GM21529 (cell line): ENCODE data around the gene FAM174B.
"Not testable (repeated sequence)": the region's sequence is repeated elsewhere in the genome, so short reads cannot be mapped to it uniquely, and the experiment has no call there.

Experiments
- ATAC-seq: cut with Tn5 transposase; IDR thresholded peaks from one replicate; pipeline ENCODE4 v1.9.1; 2021; ENCODE audit not compliant: unreplicated experiment

The FAM174B gene

DNA sequence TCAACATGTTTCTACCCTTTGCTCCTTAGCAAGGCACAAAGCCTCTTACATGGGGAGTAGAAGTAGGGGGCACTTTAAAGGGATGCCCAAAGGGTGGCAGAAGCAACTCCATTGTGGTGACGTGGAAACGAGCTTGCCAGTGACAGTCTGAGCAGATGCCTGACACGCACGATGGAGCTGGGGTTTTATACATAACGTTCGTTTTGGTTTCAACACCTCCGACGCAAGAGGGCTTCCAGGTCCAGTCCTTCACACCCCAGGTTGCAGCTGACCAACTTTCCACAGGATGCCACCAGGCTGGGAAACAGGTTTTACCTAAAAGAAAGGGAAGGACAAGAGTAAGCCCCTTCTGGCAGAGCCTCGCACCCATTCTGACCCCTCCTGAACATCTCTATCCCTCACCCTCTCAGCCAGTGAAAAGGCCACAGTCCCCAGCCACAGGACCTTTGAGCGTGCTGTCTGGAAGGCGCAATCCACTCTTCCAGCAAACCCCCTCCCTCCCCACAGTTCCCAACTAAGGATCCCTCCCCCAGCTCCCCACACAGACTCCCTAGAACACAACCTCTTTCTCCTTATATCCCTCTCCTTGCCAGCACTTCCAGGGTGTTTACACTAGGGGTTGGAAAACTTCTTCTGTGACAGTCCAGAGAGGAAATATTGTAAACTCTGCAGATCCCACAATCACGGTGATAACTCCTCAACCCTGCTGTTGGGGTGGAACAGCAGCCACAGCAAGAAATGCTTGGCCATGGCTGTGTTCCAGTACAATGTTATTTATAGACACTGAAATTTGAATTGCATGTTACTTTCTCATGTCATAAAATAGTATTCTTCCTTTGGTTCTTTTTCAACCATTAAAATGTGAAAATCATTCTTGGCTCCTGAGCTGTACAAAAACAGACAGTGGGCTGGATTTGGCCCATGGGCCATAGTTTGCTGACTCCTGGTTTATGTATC, 36.2 kb downstream of the FAM174B start:
- ATAC-seq = no peak

DNA sequence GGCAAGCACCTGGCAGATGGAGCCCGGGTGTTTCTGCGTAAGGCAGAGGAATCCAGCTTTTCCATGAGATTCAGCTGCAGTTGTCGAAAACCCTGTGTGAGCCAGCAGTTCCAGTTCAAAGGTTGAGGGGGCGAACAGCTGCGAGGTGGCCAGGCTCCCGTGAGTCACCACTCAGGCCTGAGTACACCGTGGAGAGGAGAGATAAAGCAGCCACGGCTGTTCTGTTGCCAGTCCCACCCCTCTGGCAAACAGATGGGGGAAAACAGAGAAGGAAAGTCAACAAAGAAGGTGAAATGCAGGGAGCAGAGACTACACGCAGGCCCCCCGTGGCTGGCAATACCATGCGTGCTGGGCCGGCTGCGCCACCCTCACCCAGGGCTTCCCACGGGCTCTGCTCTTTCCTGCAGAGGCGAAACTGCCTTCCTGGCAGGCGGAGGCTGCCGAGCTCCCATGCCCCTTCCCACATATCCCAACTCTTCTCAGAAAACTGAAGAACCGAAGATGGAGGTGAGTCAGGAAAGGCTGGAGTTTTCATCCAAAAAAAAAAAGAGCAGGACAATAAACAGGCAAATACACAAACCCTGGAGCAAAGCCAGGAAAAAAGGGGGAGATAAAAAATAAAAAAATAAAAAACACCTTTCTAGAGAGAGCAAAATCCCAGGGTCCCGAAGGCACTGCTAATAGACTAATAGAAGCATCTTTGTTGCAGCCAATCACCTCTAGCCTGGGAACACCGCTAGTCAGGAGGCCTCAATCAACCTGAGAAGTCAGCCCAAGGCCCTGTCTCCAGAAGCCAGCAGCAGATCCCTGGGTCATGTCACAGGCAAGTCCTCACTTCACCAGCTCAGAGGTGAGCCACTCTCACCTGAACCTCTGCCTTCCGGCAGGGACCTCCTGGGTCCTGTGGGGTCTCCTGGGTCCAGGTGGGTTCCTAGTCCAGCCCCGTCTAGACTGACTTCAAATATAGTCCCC, 37.7 kb downstream of the FAM174B start:
- no peak for ATAC-seq

GRCh38 chr15:92616621-92617548, 38.7 kb downstream of the FAM174B start:
- no peak for ATAC-seq

- no peak for ATAC-seq
Measured at GRCh38 chr15:92614791-92615785, 40.5 kb downstream of the FAM174B start.

- ATAC-seq = no peak
Measured at GRCh38 chr15:92614301-92614700, 41.3 kb downstream of the FAM174B start.

DNA sequence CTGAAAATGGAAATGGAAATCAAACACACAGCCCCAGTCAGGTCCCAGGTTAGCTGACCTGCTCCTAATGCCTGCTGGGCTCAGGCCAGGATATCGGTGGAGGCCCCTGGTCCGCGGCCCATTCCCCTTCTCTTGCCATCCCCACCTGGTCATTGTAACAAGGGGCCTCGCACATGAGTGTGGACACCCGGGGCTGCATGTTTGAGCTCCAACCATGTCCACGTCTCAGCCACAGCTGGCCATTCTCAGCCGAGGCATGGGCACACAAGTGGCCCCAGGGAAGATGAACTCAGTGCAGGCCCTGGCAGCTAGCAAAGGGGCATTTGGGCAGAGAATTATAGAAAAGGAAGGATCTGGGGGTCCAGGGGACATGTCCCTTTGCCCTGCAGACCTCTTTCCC, 41.7 kb downstream of the FAM174B start:
- ATAC-seq = no peak

- no peak for ATAC-seq
Measured at GRCh38 chr15:92612891-92613290, 42.7 kb downstream of the FAM174B start.

DNA sequence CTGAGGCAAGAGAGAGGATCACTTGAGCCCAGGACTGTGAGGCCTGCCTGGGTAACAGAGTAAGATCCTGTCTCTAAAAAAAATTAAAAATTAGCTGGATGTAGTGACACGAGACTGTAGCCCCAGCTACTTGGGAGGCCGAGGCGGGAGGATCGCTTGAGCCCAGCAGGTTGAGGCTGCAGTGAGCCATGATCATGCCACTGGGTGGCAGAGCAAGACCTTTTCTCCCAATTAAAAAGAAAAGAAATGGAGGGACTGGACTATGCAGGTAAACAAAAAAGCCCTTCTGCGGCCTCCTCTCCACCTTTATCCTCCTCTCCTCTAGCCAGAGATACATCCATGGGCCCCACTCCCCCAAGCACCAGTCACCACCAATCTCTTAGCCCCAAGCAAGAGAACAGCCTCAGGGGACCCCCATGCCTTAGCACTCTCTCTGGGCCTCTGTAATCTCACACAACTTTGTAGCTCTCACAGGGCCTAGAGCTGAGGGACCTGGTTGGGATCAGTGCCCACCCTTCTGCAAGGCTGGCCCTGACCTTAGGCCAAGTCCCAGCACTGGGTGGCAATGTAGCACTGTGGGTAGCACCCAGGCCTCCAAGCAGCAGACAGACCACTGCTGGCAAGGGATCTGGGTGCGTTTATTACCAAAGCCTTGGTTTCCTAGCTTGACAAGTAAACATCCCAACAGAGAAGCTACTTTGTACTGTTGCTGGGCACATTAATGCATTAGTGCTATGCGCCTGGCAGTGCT, 43.4 kb downstream of the FAM174B start:
- no peak for ATAC-seq

- no peak for ATAC-seq
Measured at GRCh38 chr15:92611150-92611549, 44.4 kb downstream of the FAM174B start.

DNA sequence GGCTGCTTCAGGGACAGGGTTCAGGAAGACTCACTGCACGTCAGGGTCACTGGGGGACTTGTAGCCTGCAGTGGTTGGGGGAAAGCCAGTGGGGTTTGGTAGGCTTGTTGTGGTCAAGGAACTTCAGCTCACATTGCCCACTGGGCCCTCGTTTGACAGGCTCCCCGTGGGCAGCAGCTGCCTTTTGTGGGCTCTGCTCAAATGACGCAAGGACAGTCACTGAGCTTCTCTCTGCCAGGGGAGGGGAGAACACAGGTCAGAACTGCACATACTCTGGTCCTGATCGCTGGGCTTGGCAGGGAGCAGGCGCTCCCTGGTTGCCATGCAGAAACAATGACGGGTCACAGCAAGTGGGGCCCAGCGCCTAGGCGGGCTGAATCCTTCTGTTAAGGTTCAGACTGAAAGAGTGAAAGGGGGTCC, 45.5 kb downstream of the FAM174B start:
- ATAC-seq = no peak

GRCh38 chr15:92608866-92609700, 46.5 kb downstream of the FAM174B start:
- no peak for ATAC-seq

DNA sequence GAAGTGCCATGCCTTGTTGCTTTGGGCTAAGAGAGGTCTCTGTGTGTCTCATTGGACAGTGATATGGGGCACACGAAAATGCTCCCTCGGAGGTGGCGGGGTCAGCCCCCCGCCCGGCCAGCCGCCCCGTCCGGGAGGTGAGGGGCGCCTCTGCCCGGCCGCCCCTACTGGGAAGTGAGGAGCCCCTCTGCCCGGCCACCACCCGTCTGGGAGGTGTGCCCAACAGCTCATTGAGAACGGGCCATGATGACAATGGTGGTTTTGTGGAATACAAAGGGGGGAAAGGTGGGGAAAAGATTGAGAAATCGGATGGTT, 48.8 kb downstream of the FAM174B start:
- ATAC-seq = not testable (repeated sequence)

GRCh38 chr15:92606126-92606835, 49.3 kb downstream of the FAM174B start:
- no peak for ATAC-seq

GRCh38 chr15:92605225-92605944, 50.2 kb downstream of the FAM174B start:
- ATAC-seq = no peak

DNA sequence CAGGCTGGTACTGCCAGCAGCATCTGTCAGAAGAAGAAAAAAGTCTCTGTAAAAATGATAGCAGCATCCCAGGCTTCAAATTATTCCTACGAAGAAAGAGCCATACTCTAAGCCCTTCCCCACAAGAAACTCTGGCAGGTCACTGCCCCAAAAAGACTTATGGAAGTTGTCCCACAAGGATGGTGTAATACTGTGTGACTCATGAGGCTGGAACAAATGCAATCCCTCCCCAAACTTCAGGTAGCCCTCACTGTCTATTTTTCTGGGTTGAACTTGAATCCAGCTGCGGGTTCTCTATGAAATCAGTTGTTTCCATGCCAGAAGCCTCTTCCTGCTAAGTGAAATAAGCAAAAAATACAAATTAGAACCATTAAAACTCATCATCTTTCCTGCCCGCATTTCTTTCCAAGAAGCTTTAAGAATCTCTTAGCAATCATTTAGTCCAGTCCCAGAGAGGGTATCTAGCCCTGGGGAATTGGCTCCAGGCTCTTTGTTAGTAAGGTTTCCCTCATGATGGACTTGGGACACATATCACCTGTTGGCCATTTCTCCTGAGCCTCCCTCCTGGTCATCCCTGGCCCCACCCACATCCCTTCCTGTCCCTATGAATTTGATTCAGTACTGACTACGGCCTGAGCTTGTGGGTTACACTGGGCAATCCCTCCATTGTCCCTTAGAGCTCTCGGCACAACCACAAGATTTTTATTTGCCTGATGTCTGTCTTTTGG, 51.7 kb downstream of the FAM174B start:
- no peak for ATAC-seq

DNA sequence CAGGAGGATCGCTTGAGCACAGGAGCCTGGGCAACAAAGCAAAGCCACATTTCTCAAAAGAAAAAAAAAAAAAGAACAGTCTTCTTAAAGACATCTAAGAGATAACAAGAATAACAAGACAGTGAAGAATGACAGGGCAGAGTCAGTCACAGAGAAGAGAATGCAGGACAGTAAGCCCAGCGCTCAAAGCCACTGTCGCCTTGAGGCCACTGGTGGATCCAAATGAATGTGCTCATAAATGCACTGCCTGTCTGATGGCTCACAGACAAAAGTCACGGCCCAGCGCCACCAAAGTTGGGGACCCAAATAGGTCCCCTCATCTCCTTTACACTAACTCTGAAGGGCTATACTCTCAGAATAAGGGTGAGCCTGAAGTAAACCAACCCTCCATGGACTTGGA, 52.3 kb downstream of the FAM174B start:
- ATAC-seq = no peak
